Left ventricle myocardium inferior (tissue), 1 donor: ENCODE measurements around the gene HOXB1. TPM values are rescaled to one million over a fixed set of nuclear protein-coding genes. Genes with fewer than 3 reads are reported as not detected.

Source experiments
- DNase-seq: peaks from one replicate; pipeline ENCODE4 v3.0.0-alpha.2; 2020
- H3K27ac ChIP-seq: fragments of 200-600 bp; replicated peaks from 2 replicates; pipeline ENCODE4 v1.8.0; 2021
- H3K27me3 ChIP-seq: fragments of 200-600 bp; 2 replicates; pipeline ENCODE4 v1.8.0; 2021; ENCODE audit warnings: low read depth
- H3K36me3 ChIP-seq: fragments of 200-600 bp; 2 replicates; pipeline ENCODE4 v1.8.0; 2021
- H3K4me1 ChIP-seq: fragments of 200-600 bp; 2 replicates; pipeline ENCODE4 v1.8.0; 2021
- H3K4me3 ChIP-seq: fragments of 200-600 bp; 2 replicates; pipeline ENCODE4 v1.8.0; 2021; ENCODE audit warnings: mild to moderate bottlenecking, moderate library complexity
- H3K9me3 ChIP-seq: fragments of 200-600 bp; replicated peaks from 2 replicates; pipeline ENCODE4 v1.8.0; 2021
- CTCF ChIP-seq: fragments of 200-600 bp; IDR thresholded peaks from 2 replicates; pipeline ENCODE4 v1.8.0; 2021; ENCODE audit warnings: antibody characterized with exemption, mild to moderate bottlenecking, borderline replicate concordance
- intact Hi-C: fragments of 100-400 bp; cut with micrococcal nuclease; formaldehyde crosslinking; loops from one replicate; pipeline ENCODE4 v1.11.0; 2022
- total RNA-seq: library from RNA; stranded (reverse); fragmentation: NEBNext Ultra II Directional; extraction: Animal tissue kit (Norgen Biotek cat#: 25700); gene quantifications from one replicate; pipeline ENCODE4 v1.2.1, GENCODE V29; 2021
- donor health status: DM: no; HTN: yes; CAD: no; lungs with severe emphysema.

Gene HOXB1
- total RNA-seq, 1 donor from 2014 or later = not detected

GRCh38 chr17:48504953-48505352, 25.9 kb downstream of the HOXB1 start:
- no peaks in the 10 kb centered on the region for H3K36me3 ChIP-seq
- DNase-seq = no peak
- intact Hi-C loops = no loop called here
- H3K4me1 ChIP-seq = no peaks in the 10 kb centered on the region
- no peak for TF ChIP-seq CTCF
- peaks cover 94% of the 10 kb centered on the region for H3K27me3 ChIP-seq
- H3K9me3 ChIP-seq = no peaks in the 10 kb centered on the region
- no peak overlapping the region for H3K4me3 ChIP-seq
- H3K27ac ChIP-seq = no peak overlapping the region

GRCh38 chr17:48503747-48504146, 27.1 kb downstream of the HOXB1 start:
- intact Hi-C loops = no loop called here
- H3K27ac ChIP-seq = no peak overlapping the region
- H3K4me3 ChIP-seq = no peak overlapping the region
- H3K27me3 ChIP-seq = peaks cover 94% of the 10 kb centered on the region
- H3K4me1 ChIP-seq = no peaks in the 10 kb centered on the region
- no peak for DNase-seq
- TF ChIP-seq CTCF = no peak
- no peaks in the 10 kb centered on the region for H3K36me3 ChIP-seq
- no peaks in the 10 kb centered on the region for H3K9me3 ChIP-seq

DNA sequence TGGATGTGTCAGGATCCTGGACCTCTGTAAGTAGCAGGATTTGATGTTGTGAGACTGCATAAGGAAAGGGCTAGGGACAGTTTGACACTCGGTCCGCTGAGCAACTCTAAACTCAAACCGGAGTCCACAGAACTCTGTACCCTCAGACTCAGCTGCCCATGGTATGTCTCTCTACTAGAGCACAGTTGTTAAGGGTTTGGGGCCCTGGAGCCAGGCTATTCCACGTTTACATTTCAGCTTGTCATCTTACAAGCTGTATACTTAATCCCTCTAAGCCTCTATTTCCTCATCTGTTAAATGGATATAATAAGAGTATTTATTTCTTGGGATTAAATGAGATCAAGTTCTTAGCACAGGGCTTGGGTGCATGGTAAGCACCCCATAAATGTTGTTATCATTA, 27.9 kb downstream of the HOXB1 start:
- Histone ChIP-seq H3K4me1 (no peaks in the 10 kb centered on the region), H3K27ac (no peak overlapping the region), H3K36me3 (no peaks in the 10 kb centered on the region), H3K9me3 (no peaks in the 10 kb centered on the region), H3K4me3 (no peak overlapping the region), H3K27me3 (peaks cover 94% of the 10 kb centered on the region)
- no peak for TF ChIP-seq CTCF
- no peak for DNase-seq
- intact Hi-C loops = no loop called here

GRCh38 chr17:48502312-48502711, 28.5 kb downstream of the HOXB1 start:
- Histone ChIP-seq H3K27ac (no peak overlapping the region), H3K4me1 (no peaks in the 10 kb centered on the region), H3K36me3 (no peaks in the 10 kb centered on the region), H3K9me3 (no peaks in the 10 kb centered on the region), H3K27me3 (peaks cover 94% of the 10 kb centered on the region), H3K4me3 (no peak overlapping the region)
- no peak for DNase-seq
- no peak for TF ChIP-seq CTCF
- intact Hi-C loops = no loop called here

- no peak for TF ChIP-seq CTCF
Observed at GRCh38 chr17:48500435-48501426, 30.1 kb downstream of the HOXB1 start.

More at GRCh38 chr17:48500435-48501426, 30.1 kb downstream of the HOXB1 start:
- Histone ChIP-seq H3K27ac (no peak overlapping the region), H3K4me1 (no peaks in the 10 kb centered on the region), H3K27me3 (peaks cover 94% of the 10 kb centered on the region), H3K36me3 (no peaks in the 10 kb centered on the region), H3K9me3 (no peaks in the 10 kb centered on the region), H3K4me3 (no peak overlapping the region)
- intact Hi-C loops = no loop called here
- no peak for DNase-seq
